Stimulated activated memory B cell treated with anti-CD40 and anti-IgM and Interleukin-4, amounts not matched to agents 10 μg/mL and 1 μg/mL and 100 μg/mL, for 72 hours (primary cell): Measurements from ENCODE around the gene TUB.

Experiments
- ATAC-seq: fragments of 150-1000 bp; cut with Tn5 transposase; 2 replicates; pipeline ENCODE4 v1.10.0; 2021
- H3K27ac Mint-ChIP-seq: one replicate; pipeline ENCODE4 v1.8.0; 2022; ENCODE audit warnings: mild to moderate bottlenecking, mixed read lengths
- H3K27me3 Mint-ChIP-seq: one replicate; pipeline ENCODE4 v1.8.0; 2022; ENCODE audit warnings: mixed read lengths
- H3K36me3 Mint-ChIP-seq: one replicate; pipeline ENCODE4 v1.8.0; 2022; ENCODE audit warnings: mixed read lengths
- H3K4me1 Mint-ChIP-seq: one replicate; pipeline ENCODE4 v1.8.0; 2022; ENCODE audit warnings: mixed read lengths
- H3K4me3 Mint-ChIP-seq: one replicate; pipeline ENCODE4 v1.8.0; 2022; ENCODE audit warnings: mild to moderate bottlenecking, moderate library complexity, mixed read lengths
- H3K9me3 Mint-ChIP-seq: one replicate; pipeline ENCODE4 v1.8.0; 2022; ENCODE audit warnings: mixed read lengths

Gene TUB

GRCh38 chr11:8039530-8040260 is 41.3 kb upstream of the TUB start:
- Mint-ChIP-seq H3K27me3 (peaks cover 28% of the 10 kb centered on the region), H3K9me3 (no peaks in the 10 kb centered on the region), H3K36me3 (no peaks in the 10 kb centered on the region), H3K4me3 (no peak overlapping the region), H3K27ac (no peak overlapping the region), H3K4me1 (no peaks in the 10 kb centered on the region)
- ATAC-seq: no peak

GRCh38 chr11:8040261-8040920 is 40.6 kb upstream of the TUB start:
- Mint-ChIP-seq H3K4me3 (no peak overlapping the region), H3K27me3 (peaks cover 24% of the 10 kb centered on the region), H3K9me3 (no peaks in the 10 kb centered on the region), H3K36me3 (no peaks in the 10 kb centered on the region), H3K27ac (no peak overlapping the region), H3K4me1 (no peaks in the 10 kb centered on the region)
- ATAC-seq: no peak

DNA sequence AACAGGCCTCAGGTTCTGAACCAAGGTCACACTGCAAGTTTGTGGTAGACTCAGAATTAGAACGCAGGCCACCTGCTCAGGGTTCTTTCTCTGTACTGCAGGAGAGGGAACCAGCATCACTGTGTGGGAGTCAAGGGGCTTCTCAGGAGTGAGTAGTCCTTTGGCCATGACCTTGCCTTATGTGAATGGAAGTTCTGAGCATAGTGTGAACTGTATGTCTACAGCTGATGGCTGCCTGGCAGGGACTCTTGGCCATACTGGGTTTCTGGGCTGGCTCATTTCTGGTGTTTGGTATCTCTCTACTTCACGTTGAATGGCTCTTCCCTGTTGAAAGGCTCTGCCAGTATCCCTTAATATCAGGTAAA is 40.1 kb upstream of the TUB start:
- Mint-ChIP-seq H3K36me3 (no peaks in the 10 kb centered on the region), H3K27ac (no peak overlapping the region), H3K4me3 (no peak overlapping the region), H3K27me3 (peaks cover 22% of the 10 kb centered on the region), H3K4me1 (no peaks in the 10 kb centered on the region), H3K9me3 (no peaks in the 10 kb centered on the region)
- no peak for ATAC-seq

DNA sequence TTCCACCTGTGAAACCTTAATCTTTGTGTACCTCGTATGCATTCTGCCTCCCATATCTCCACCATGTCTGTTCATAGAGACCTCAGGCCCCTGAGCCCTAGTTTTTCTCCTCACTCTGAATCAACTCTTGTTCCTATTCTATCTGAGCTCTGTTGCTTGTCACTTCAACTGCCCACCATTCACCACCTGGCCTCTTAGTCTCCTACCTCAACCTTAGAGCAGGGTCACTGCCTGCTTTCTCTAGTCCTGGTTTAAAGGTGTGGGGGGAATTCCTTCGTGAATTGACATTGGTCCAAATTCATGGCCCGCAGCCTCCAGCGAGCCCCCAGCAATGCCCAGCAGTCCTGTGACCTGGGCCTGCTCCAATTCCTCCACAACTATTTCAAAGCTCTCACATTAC is 39.4 kb upstream of the TUB start:
- H3K9me3 Mint-ChIP-seq: no peaks in the 10 kb centered on the region

GRCh38 chr11:8043756-8044155 is 37.3 kb upstream of the TUB start:
- H3K4me3 Mint-ChIP-seq: no peak overlapping the region

More for the DNA sequence above, 39.4 kb upstream of the TUB start:
- H3K4me3 Mint-ChIP-seq: no peak overlapping the region
- no peak for ATAC-seq
- H3K36me3 Mint-ChIP-seq: no peaks in the 10 kb centered on the region
- H3K27me3 Mint-ChIP-seq: peaks cover 28% of the 10 kb centered on the region
- no peak overlapping the region for H3K27ac Mint-ChIP-seq
- H3K4me1 Mint-ChIP-seq: no peaks in the 10 kb centered on the region

DNA sequence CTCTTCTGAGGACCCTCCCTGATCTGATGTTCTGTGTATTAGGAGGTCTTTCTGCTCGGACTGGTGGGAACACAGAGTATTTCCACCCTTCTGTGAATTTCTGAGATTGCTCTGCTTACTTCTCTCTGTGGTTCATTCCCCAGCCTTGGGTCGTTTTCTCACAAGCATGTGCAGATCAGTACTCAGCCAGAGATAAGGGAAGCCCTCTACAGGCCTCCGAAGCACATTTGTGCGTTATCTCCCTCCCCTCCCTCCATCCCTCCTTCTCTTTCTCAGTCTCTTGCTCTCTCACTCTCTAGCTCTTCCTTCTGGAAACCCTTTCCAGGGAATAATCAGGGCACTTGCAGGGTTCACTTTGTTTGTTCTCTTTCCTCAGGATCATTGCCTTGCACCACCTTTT is 35.2 kb upstream of the TUB start:
- no peaks in the 10 kb centered on the region for H3K36me3 Mint-ChIP-seq

More at GRCh38 chr11:8043756-8044155, 37.3 kb upstream of the TUB start:
- Mint-ChIP-seq H3K27me3 (peaks cover 30% of the 10 kb centered on the region), H3K9me3 (no peaks in the 10 kb centered on the region), H3K4me1 (no peaks in the 10 kb centered on the region), H3K36me3 (no peaks in the 10 kb centered on the region), H3K27ac (no peak overlapping the region)
- no peak for ATAC-seq

GRCh38 chr11:8047382-8047781 is 33.6 kb upstream of the TUB start:
- H3K36me3 Mint-ChIP-seq: no peaks in the 10 kb centered on the region

More for the DNA sequence above, 35.2 kb upstream of the TUB start:
- no peak for ATAC-seq
- Mint-ChIP-seq H3K27me3 (peaks cover 19% of the 10 kb centered on the region), H3K4me3 (no peak overlapping the region), H3K4me1 (no peaks in the 10 kb centered on the region), H3K9me3 (no peaks in the 10 kb centered on the region), H3K27ac (no peak overlapping the region)

DNA sequence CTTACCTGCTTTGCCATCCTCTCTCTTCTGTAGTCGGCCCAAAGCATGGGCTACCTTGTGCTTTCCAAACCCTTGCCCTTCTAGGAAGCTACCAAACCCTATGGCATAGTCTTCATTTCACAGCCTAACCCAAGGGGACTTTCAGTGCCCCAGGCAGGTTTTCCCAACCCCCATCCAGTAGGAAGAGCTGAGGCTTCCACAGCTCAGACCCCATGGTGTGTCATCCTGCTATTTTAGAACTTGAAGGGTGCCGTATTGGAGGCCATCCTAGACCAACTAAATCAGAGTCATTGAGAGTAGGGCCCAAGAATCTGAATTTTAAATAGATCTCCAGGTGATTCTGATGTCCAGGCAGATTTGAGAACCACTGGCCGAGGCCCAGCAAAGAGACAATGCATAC is 31.9 kb upstream of the TUB start:
- Mint-ChIP-seq H3K27ac (no peak overlapping the region), H3K4me1 (no peaks in the 10 kb centered on the region), H3K9me3 (no peaks in the 10 kb centered on the region), H3K27me3 (peaks cover 22% of the 10 kb centered on the region), H3K36me3 (no peaks in the 10 kb centered on the region), H3K4me3 (no peak overlapping the region)
- ATAC-seq: no peak

More at GRCh38 chr11:8047382-8047781, 33.6 kb upstream of the TUB start:
- Mint-ChIP-seq H3K27me3 (peaks cover 19% of the 10 kb centered on the region), H3K4me3 (no peak overlapping the region), H3K9me3 (no peaks in the 10 kb centered on the region), H3K27ac (no peak overlapping the region), H3K4me1 (no peaks in the 10 kb centered on the region)
- ATAC-seq: no peak

GRCh38 chr11:8055091-8055835 is 25.7 kb upstream of the TUB start:
- peak; percentile 28 for ATAC-seq
- Mint-ChIP-seq H3K27me3 (peaks cover 39% of the 10 kb centered on the region), H3K9me3 (no peaks in the 10 kb centered on the region), H3K4me1 (no peaks in the 10 kb centered on the region), H3K4me3 (no peak overlapping the region), H3K36me3 (no peaks in the 10 kb centered on the region), H3K27ac (no peak overlapping the region)

DNA sequence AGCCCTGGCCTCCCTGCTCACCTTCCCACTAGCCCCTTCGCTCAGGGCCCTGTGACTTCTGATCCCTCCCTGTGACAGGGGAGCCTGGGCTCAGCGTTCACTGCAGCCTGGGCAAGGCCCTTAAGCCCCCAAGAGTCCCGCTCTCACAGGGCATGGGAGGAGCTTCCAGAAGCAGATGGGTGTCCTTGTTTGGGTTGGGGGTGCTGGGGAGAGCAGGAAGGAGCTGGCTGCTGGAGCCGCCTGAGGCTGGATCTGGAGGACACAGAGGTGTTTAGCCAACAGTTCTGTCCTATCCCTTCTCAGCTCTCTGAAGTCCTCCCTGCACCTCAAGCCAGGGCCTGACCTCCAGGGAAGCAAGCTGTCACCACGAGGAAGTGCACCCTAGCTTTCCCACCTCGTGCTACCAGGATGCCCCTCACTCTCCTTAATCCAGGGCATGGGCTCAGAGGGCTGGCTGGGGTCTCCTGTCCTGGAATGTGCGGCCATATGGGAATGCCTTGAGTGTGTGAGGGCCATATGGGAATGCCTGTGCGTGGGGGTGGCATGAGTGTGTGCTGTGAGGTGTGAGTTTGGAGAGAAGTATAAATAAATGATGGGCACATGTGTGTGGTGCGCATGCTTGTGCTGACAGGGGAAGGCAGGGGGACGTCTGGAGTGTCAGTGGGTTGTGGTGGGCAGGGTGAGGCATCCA is 25.0 kb upstream of the TUB start:
- ATAC-seq: peak; percentile 9
- H3K27me3 Mint-ChIP-seq: peaks cover 39% of the 10 kb centered on the region
- H3K27ac Mint-ChIP-seq: no peak overlapping the region
- H3K4me3 Mint-ChIP-seq: no peak overlapping the region
- no peaks in the 10 kb centered on the region for H3K9me3 Mint-ChIP-seq
- no peaks in the 10 kb centered on the region for H3K36me3 Mint-ChIP-seq
- H3K4me1 Mint-ChIP-seq: no peaks in the 10 kb centered on the region

- no peak overlapping the region for H3K4me3 Mint-ChIP-seq
- no peak overlapping the region for H3K27ac Mint-ChIP-seq
- no peaks in the 10 kb centered on the region for H3K36me3 Mint-ChIP-seq
- H3K9me3 Mint-ChIP-seq: no peaks in the 10 kb centered on the region
- no peaks in the 10 kb centered on the region for H3K4me1 Mint-ChIP-seq
- no peak for ATAC-seq
- H3K27me3 Mint-ChIP-seq: peaks cover 39% of the 10 kb centered on the region
Measured at GRCh38 chr11:8056810-8057463, 24.1 kb upstream of the TUB start.

DNA sequence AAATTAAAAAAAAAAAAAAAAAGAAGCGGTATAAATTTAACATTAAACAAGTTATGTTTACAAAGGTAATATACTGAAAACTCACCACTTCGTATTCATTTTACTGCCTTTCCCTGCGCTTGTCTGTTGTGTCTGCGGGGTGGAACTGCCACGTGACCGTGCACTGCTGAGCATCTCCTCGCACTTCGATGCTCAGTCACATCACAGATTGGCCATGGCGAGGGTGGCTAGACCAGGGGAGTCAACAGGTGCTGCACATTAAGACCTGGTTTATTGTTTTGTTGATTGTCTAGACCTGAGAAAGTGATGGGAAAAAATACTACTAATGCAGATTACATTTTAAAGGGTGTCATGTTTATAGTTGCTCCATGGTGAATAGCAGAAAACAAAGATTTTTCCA is 22.8 kb upstream of the TUB start:
- H3K27ac Mint-ChIP-seq: no peak overlapping the region
- H3K27me3 Mint-ChIP-seq: peaks cover 39% of the 10 kb centered on the region
- H3K4me1 Mint-ChIP-seq: no peaks in the 10 kb centered on the region
- H3K36me3 Mint-ChIP-seq: no peaks in the 10 kb centered on the region
- H3K9me3 Mint-ChIP-seq: no peaks in the 10 kb centered on the region
- H3K4me3 Mint-ChIP-seq: no peak overlapping the region
- ATAC-seq: no peak

DNA sequence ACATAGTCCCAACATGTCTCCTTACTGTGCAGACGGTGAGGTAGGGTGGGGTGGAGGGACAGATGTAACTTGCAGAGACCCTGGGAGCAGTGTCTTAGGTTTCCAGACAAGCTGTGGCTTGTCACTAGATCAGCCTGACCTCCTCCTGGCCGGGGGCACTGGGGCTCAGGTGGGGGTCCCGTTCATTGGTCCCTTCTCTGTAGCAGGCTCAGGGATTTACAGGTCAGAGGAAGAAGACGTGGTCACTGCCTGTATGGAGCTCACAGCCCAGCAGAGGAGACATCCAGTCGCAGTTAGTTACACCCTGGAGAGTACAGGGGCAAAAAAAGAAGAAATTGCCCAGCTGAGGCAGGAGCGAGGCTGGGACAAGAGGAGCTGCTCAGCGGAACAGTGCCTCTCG is 22.0 kb upstream of the TUB start:
- H3K9me3 Mint-ChIP-seq: no peaks in the 10 kb centered on the region
- H3K27me3 Mint-ChIP-seq: peaks cover 37% of the 10 kb centered on the region
- no peak for ATAC-seq

DNA sequence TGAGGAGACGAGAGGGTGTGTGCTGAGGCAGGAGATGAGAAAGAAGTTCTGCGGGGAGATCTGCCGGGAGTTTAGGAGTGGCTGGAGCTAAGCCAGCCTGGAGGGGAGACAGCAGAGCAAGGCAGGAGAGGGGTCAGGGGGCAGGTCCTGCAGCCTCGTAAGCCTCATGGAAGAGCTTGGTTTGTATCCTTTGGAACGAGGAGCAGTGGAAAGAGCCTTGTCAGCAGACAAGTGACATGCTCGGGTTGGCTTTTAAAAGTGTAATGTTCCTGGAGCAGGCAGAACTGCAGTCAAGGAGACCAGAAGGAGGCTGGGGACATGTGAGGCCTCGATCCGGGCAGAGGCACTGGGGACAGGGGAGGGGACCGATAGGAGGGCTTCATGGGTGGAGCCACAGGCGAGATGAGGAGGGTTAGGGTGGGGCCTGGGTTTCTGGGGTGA is 21.4 kb upstream of the TUB start:
- no peak for ATAC-seq

More for the DNA sequence above, 22.0 kb upstream of the TUB start:
- no peak overlapping the region for H3K27ac Mint-ChIP-seq
- H3K36me3 Mint-ChIP-seq: no peaks in the 10 kb centered on the region
- H3K4me3 Mint-ChIP-seq: no peak overlapping the region
- no peaks in the 10 kb centered on the region for H3K4me1 Mint-ChIP-seq

More for the DNA sequence above, 21.4 kb upstream of the TUB start:
- Mint-ChIP-seq H3K4me1 (no peaks in the 10 kb centered on the region), H3K36me3 (no peaks in the 10 kb centered on the region), H3K27ac (no peak overlapping the region), H3K27me3 (peaks cover 31% of the 10 kb centered on the region), H3K9me3 (no peaks in the 10 kb centered on the region), H3K4me3 (no peak overlapping the region)
